Sigmoid colon (tissue), 4 donors: ENCODE data around the gene JAKMIP2.

ENCODE experiments used
- POLR2AphosphoS5 ChIP-seq, 4 donors: sonication (generic); formaldehyde crosslinking; IDR thresholded peaks; one replicate each; pipeline ENCODE4 v1.6.1; 2017; ENCODE audit warnings: antibody characterized with exemption in 4 of 4
- TF ChIP-seq, protein P1 (sequence below), 4 experiments: fragments of 450-650 bp in 3 of 4; fragments of 200-600 bp in 1 of 4; IDR thresholded peaks; one replicate each; pipeline ENCODE4 v1.5.1; 2016 to 2019; ENCODE audit warnings: antibody characterized with exemption in 4 of 4, mild to moderate bottlenecking in 3 of 4, moderate library complexity in 2 of 4

DNA sequence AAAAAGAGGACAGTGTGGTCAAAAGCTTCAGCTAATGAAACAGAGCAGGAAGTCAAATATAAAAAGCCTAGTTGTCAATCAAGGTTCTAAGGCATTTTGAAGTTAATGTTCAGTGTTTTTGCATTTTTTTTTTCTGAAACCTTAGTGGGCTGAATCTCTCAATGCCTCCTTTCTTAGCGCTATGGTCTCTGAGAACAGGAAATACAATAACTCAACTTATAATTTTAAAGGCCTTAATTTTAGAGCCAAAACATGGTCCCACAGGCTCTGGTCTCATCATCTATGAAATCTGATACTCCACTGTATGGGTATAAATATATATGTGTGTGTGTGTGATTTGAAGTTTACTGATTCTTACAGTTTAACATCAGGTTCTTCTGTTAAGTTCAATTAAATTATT, 209.3 kb downstream of the JAKMIP2 start:
- TF ChIP-seq, protein P1, sequence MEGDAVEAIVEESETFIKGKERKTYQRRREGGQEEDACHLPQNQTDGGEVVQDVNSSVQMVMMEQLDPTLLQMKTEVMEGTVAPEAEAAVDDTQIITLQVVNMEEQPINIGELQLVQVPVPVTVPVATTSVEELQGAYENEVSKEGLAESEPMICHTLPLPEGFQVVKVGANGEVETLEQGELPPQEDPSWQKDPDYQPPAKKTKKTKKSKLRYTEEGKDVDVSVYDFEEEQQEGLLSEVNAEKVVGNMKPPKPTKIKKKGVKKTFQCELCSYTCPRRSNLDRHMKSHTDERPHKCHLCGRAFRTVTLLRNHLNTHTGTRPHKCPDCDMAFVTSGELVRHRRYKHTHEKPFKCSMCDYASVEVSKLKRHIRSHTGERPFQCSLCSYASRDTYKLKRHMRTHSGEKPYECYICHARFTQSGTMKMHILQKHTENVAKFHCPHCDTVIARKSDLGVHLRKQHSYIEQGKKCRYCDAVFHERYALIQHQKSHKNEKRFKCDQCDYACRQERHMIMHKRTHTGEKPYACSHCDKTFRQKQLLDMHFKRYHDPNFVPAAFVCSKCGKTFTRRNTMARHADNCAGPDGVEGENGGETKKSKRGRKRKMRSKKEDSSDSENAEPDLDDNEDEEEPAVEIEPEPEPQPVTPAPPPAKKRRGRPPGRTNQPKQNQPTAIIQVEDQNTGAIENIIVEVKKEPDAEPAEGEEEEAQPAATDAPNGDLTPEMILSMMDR (IDR thresholded peaks at IDR 0.05), result no peak
- TF ChIP-seq POLR2AphosphoS5 (IDR thresholded peaks at IDR 0.05), result no peak
